Sigmoid colon (tissue), 3 donors: Measurements from ENCODE around the gene OR2A7.
"Not testable (repeated sequence)": the region's sequence is repeated elsewhere in the genome, so short reads cannot be mapped to it uniquely, and the experiment has no call there.

Experiments used
- CTCF ChIP-seq, 4 experiments: fragments of 450-650 bp in 3 of 4; fragments of 200-600 bp in 1 of 4; IDR thresholded peaks; one replicate each; pipeline ENCODE4 v1.5.1; 2016 to 2019; ENCODE audit warnings: antibody characterized with exemption in 4 of 4, mild to moderate bottlenecking in 3 of 4, moderate library complexity in 2 of 4
- POLR2A ChIP-seq, 2 donors: fragments of 450-650 bp; IDR thresholded peaks; one replicate each; pipeline ENCODE4 v1.6.1; 2016; ENCODE audit warnings: antibody characterized with exemption in 2 of 2, mild to moderate bottlenecking in 2 of 2, moderate library complexity in 2 of 2

- not testable (repeated sequence) for TF ChIP-seq POLR2A, CTCF (IDR thresholded peaks at IDR 0.05)
Observed at GRCh38 chr7:144269188-144269587, 4.6 kb upstream of the OR2A7 start, which contains the start of gene CTAGE8.
